Activated T-helper 9 cell treated with anti-CD3 and anti-CD28 coated beads, Interleukin-2, amount 50 U/mL, for 16 hours (primary cell): ENCODE data around the gene KIZ.

ENCODE experiments used
- DNase-seq: peaks from one replicate; pipeline ENCODE4 v3.0.0-alpha.2; 2020; ENCODE audit warnings: low read depth

Gene KIZ

DNA sequence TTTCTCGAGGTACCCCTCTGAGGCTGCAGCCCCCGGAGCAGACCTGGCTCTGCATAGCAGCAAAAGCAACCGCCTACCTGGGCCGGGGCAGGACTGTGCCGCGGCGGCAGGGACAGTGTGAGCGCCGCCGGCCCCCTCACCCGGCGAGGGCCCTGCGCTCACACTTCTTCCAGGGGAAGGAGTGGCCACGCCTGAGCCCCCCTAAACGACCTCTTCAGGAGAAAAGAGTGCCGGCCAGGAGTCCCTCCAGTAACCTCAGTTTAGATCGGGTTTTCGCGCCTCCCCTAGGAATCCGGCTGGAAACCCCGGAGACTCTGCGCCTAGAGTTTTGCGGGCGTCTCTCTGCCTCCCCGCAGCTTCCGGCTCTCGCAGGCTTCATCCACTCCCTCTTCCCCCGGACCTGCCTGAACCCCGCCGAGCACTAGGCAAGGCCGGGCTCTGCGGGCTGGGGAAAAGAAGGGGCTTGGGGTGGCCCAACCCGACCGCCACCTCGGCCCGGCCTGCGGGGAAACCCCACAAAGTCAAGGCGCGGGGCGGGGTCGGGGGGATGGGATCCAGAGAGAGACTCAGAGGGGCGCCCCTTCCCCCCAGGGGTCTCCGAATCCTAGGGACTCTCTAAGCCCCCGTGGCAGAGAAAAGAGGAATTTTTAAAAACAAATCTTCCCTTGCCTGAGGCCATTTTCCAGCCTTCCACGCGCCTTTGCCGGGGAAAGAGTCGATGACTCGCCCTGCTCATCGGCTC lies 20.3 kb upstream of the KIZ start:
- no peak for DNase-seq

DNA sequence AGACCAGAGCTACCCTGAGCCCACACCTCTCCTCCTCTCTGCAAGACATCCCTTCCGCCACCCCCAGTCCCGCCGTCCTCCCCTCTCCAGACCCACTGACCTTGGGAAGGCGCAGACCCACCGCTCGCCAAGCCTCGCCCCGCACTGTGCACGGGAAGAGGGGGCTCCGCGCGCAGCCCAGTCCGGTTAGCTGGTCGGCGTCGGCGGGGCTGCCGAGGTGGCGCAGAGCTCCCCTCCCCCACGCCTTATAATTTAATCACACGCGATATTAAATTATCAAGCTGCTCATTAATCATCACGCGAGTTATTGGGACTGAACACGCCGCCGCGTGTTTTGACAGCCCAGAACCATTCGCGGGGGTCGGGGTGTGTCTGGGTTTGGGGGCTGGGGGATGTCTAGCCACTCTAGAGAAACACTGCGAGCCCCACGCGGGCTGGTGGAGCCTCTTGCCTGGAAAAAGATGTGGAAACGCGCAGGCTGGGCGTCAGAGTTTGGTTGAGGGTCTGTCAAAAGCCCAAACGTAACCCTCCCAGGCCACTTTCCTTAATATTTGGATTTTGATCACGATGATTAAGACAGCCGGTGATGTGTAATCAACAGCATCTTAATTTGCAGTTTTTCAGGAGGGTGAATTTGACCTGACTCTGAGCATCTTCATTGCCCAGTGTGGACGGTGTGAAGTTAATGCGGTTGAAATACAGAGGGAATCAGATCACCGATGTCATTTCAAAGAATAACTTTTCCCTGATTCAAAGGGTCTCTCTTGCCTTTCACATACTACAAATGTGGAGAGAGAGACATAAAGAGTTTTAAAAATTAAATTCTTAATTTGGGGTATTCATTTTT lies 19.5 kb upstream of the KIZ start, which contains the start of gene LINC00237:
Gene LINC00237, minus strand, starts transcription at position 188 of the 847 bp plus-strand sequence.
- DNase-seq: no peak

DNA sequence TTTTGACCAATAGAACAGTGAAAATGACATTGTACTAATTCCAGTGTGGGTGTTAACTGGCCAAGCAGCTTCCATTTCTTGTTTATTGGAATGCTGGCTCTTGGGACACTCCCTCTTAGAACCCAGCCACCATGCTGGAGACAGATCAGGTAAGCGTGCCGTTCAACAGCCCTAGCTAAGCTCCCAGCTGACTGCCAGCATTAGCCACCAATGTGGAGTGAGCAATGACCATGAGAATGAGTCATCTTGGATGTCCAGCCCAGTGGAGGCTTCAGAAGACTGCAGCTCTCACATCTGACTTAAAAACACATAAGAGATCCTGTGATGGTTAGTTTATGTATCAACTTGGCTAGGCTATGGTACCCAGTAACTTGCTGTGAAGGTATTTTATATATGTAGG lies 16.7 kb upstream of the KIZ start:
- DNase-seq: no peak

DNA sequence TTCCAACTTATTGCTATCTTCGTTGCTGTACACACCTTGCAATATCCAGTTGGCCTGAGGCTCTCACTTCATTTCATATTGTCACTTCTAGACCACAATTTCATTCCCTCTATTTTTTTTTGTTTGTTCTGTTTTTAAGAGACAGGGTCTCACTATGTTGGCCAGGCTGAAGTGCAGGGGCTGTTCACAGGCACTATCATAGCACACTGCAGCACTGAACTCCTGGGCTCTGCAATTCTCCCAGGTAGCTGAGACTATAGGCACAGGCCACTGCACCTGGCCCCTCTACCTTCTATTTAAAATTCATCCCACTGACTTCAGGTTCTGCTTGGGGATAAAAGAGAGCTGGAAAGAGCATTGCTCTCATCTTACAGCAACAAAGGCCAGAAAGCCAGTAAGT lies 15.1 kb upstream of the KIZ start:
- no peak for DNase-seq

DNA sequence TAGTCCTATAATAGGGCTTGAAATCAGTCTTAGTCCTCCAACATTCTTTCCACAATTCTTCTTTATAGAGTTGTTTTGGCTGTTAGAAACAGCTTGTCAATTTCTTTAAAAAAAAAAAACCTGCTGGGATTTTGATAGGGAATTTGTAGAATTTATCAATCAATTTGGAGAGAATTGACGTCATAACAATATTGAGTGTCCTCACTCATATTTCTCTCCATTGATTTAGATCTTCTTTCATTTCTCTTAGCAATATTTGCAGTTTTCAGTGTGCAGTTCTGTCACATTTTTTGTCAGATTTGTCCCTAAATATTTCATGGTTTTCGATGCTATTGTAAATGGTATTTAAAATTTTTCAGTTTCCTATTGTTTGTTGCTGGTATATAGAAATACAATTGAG lies 14.5 kb upstream of the KIZ start:
- DNase-seq: no peak

DNA sequence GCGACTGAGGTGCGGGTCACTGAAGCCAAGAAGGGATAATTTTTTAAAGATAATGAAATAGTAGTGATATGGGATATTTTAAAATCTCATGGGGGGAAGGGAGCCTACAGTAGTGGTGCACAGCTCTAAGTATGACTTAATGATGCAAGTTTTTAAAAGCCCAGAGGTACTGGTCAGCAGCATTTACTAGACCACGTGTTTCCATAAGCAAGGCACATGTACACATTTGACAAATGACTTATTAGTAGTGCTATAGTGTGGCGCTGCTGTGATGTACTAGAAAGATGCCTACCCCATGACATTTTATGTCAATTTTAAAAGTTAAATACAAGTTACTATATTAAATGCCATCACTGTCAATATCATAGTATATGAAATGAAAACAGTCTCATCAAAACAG lies 12.2 kb upstream of the KIZ start:
- no peak for DNase-seq

DNA sequence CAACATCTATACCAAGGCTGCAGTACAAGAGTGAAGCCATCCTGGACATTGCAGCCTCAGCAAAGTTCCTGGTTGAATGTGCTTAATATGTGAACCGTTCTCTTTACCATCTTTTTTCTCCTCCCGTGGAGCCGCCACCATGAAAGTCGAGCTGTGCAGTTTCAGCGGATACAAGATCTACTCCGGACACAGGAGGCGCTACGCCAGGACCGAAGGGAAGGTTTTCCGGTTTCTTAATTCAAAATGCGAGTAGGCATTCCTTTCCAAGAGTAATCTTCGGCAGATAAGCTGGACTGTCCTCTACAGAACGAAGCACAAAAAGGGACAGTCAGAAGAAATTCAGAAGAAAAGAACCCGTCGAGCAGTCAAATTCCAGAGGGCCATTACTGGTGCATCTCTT lies 11.3 kb upstream of the KIZ start:
- no peak for DNase-seq

DNA sequence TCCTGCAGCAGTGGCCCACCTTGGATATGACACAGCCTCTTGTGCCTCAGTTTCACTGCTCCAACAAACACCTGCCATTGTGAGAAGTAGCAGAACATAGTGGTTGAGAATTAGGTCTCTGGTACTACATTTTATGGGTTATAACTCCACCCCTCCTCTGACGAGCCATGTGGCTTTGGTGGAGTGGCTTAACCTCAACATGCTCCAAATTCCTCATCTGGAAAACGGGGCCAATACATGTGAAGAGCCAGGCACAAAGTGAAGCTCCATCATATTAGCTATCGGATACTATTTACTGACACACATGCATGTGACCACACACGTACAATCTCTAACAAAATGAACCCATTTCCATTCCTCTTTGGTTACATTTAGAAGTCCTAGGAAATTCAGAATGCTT lies 8.4 kb upstream of the KIZ start:
- no peak for DNase-seq

DNA sequence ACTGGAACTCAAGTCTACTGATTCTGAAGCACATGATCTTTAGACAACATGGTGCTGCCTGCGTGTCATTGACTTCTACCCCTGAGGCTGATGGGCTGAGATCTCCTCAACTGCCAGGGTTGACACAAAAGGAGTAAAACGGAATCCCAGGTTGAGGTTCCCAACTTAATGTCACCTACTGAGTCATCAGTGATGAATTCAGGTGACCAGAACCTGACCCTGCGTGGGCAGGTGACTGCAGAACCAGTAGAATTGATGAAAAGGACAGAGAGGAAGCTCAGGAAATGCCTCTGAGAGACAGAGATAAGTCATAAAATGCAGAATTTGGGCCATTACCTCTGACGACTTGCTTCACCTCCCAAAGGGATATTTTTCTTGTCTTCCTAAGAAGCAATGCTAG lies 7.7 kb upstream of the KIZ start:
- no peak for DNase-seq

DNA sequence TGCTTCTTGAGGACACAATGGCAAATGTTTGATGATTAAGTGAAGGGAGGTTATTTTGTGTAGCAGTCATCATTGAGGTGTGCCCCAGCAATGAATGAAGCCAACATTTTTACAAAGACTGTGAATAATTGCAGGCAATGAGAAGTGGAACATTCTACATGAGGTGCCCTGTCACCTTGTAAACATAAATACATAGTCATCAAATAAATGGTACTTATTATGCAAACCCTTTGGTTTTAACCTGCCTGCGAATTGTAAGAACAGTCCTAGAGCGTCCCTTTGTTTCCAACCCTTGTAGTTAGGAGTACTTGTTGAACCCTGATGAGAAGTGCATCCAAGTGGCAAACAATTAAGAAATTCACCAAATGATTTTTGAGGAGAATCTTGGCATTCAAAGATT lies 7.1 kb upstream of the KIZ start:
- DNase-seq: no peak

DNA sequence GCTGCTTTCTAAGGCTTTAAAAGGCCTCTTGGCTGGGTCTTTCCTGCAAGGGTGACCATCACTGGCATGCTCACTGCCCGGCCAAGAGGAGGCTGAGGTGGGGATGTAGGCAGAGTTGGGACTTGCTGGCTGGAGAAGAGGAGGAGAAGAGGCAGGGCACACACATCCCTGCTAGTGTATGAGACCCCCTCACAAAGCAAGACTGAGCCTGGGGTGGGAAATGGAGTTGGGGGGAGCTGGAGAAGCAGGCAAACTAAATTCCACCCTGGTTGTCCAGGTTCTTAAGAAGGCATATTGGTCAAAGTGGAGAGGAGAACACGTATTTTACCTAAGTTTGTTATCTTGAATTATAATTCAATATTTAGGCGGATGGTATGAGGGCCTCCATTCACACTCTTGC lies 1.7 kb upstream of the KIZ start:
- no peak for DNase-seq

DNA sequence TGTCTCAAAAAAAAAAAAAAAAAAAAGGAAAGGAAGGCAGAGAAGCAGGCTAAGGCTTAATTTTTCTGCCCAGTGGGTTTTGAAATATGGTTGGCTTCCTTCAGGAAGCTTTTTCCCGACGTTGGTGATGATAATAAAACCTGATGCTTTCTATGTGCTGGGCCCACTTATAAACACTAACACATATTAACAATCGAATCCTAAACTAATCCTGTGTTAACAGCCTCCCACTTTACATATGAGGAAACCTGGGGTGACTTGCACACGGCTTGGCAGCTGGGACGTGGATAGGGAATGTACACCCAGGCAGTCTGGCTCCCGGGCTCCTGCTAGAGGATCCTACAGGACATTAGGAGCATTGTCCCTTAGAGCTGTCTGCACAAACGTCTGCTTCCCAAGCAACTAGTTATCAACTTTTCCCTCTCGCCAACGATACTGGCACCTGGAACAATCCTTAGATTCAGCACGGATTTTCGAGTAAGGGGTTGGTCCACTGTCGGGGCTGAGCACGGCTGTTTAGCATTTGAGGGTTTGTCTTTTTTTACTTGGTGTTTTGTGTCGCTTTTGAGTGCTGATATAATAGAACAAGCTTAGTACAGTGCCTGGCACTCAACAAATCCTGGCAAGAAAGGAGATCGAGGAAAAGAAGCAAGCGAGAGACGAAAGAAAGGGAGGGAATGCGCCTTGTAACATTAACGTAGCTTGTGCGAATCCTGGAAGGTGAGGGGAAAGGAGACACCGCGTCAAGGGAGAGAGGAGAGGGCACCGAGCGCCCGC lies 622 bp upstream of the KIZ start:
- no peak for DNase-seq

DNA sequence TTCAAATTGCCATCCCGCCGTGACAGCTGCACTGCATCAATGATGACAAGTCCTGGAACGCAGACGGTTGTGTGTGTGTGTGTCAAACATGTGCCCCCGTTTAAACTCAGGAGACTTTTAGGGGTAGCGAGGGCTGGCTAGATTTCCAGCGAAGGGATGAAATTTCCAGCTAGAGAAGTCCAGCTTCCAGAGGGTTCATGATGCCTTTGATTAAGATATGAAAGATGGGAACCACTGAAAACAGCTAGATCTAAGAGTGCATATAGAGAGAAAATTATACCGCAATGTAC lies 644 bp downstream of the KIZ start:
- DNase-seq: no peak

DNA sequence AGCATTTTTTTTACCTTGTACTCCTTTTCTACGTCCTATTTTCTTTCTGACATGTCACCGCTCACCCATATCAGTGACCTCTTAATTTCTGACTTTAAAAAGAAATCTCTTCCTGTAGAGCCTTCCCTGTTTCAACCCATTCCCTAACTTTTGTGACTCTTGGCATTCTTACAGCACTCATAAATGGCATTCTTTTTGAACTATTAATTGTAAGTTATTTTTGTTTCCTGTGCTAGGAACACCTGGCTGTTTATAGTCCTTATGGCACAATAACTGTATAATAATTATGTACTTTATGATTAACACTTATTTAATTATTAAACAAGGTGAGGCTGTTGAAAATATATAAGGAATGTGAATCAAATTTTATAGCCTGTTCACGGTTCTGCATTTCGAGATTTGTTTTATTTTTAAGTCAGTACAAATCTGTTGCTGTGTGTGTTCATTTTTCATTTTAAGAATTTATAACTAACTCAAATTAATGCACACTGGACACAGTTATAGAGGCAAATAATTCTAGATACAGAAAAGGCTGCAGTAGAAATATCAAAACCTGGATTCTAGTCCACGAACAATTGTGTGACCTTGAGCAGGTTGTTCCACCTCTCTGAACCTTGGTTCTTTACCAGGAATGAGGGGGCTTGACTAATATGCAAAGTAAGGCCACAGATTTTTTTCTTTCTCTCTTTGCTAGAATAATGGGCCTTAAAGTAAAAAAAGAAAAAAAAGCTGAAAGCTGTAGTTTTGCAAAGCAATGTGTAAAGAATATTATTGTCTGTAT lies 1.5 kb downstream of the KIZ start:
- DNase-seq: no peak

DNA sequence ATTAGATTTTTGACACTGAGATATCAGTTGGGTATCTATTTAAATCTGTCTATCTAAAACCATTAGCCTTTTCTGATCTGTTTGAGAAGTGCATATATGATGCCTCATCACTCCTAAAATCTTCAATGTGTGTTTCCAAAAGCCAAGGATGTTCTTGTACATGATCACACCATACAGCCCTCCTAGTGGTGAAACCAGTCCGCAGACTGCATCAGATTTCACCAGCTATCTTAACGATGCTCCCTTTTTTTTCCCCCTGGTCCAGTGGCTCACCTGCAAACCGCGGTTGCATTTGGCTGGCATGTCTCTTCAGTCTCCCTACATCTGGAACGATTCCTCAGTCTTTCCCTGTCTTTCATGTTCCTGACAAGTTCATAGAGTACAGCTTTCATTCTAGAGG lies 4.0 kb downstream of the KIZ start:
- no peak for DNase-seq

DNA sequence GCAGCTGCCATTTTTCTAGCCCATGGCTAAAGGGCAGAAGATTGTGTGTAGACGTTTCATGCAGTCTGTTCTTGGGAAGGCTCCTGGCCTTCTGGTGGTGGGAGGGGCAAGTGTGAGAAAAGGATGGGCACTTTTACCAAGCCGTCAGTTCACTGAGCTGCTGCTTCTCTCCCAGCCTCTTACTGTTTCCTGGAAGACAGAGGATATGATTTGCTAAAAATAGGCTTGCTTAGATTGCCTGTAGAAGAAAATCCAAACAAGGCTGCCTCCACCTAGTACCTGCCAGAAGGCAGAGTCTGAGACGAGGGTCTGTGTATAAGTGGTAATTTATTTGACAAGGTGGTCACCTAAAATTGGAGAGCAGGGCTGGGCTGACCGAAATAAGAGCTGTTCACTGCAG lies 7.5 kb downstream of the KIZ start:
- no peak for DNase-seq

DNA sequence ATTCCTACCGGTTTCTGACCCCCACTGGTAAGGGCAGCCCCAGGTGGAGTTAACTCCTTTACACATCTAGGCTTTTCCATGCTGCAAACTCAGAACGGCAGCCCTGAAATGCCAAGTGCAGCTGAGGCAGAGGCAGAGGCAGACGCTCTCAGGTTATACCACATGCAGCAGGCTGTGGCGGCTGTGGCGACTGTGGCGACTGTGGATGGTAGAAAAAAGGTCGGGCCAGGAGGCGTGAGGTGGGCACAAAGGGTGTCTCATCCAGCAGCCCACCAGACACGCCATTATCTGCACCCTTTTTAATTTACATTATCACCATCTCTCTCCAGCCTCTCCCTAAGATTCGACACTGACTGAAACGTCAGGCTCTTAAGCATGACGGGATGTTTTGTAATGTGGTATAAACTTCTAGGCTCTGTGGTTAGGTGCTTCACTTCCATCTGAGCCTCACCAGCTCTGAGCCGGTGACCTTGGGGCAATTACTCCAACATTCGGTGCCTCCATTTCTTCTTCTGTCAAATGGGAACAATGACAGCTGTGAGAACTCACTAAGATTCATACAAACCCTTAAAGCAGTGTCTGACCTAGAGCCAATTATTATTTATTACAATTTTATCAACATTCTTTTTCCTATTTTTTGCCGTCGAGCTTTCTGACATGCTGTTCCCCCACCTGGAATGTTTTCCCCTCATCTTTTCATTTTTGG lies 8.2 kb downstream of the KIZ start:
- no peak for DNase-seq

DNA sequence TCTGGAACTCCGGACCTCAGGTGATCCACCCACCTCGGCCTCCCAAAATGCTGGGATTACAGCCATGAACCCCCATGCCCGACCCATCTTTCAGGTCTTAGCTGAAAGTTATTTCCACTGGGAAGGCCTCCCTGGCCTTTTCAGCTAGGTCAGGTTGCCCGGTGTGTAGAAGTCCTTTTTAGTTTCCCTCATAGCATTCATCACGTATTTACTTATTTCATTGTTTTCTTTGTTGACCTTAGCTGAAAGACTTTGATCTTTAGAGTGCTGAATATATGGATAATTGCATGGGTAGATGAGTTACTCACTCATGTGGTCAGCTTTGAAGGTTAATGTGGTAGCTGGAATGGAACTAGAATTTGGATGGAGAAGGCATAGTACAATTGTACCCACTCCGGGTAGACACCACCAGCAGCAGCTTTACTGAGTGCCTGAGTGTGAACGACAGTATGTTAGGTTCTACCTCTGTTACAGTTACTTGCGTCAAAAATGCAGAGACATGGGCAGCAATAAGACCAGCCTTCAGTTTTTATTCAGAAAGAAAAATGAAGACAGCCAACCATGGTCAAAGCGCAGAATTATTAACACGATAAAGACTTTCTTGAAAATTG lies 9.1 kb downstream of the KIZ start:
- DNase-seq: no peak

DNA sequence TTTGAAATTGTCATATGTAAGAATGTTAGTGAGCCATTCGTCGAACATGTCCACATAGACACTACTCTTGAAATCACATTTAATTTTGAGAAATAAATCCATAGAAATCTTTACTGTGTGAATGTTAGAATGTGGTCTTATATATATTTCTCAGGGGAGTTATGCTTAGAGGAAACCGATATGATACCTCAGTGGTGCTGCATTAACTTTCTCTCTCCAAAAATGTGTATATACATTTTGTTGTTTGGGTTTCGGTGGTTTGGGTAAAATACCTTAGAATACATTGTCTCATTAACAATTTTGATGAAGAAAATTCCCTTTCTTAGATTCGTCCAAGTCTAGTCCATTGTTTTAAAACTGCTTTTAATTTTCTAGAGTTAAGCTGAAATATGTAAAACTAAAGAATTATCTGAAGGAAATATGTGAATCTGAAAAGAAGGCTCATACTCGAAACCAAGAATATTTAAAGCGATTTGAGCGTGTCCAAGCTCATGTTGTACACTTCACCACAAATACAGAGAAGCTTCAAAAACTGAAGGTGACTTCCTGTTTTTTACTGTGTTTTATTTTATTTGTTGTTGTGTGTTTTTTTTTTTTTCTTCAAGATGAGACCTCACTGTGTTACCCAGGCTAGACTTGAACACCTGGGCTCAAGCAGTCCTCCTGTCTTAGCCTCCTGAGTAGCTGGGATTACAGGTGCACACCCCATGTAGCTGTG lies 10.3 kb downstream of the KIZ start:
- DNase-seq: no peak

DNA sequence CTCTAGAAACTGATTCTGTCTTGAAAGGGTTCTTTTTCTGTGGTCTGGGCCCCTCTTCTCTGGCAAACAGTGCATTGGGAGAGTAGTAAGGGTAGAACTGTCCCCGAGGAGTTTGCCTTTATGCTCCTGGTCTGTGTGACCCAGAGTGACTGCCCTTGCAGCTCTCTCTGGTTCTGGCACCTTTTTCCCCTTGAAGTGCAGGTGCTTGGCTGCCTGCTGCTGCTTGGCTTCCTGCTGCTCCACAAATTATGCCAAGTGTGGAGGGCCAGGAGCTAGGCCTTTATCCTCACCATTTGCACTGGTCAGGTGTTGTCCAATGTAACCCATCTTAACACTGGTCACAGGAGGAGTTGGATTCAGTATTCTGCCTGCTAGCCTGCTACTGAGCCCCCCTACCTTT lies 11.2 kb downstream of the KIZ start:
- DNase-seq: no peak
